GM12801 (cell line): ENCODE results near the gene GIPC2.

Source experiments
- CTCF ChIP-seq: IDR thresholded peaks from one replicate; pipeline ENCODE4 v1.5.1; 2011; ENCODE audit warnings: control low read depth; ENCODE audit not compliant: insufficient read length; ENCODE audit errors: extremely low read depth

The GIPC2 gene

GRCh38 chr1:78091886-78092285, 46.1 kb downstream of the GIPC2 start:
- TF ChIP-seq CTCF = no peak

GRCh38 chr1:78092643-78093042, 46.9 kb downstream of the GIPC2 start:
- TF ChIP-seq CTCF = no peak

DNA sequence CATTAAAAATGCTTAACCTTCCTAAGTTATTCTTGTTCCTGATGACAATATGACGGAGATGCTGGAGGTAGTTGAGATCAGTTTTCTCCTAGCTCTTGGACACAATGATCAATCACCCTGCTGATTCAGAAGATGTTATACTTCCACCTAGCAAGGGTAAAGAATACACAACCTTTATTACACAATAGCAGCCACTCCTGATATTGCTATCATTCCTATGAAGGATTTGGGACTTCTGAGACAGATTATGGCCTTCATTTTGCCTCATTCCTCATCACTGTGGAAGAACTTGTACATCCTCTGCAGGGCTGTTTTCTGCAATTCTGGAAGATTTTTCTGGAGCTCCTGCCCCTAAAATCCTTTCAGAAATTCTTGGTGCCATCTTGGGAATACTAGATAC, 47.8 kb downstream of the GIPC2 start:
- no peak for TF ChIP-seq CTCF

DNA sequence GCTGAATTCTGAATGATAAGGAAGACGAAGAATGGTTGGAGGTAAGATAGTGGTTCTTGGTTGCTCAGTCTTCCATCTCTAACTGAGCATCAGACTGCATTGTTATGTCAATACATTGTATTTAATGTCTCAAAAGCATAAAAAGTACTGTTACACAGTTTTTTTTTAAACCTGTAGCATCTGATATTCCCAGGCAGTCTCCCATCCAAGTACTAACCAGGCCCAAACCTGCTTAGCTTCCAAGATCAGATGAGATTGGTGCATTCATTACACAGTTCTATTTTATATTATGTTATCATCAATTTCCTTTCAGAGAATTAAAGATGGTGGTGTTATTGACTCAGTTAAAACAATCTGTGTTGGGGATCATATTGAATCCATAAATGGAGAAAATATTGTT, 48.9 kb downstream of the GIPC2 start:
- TF ChIP-seq CTCF = no peak

DNA sequence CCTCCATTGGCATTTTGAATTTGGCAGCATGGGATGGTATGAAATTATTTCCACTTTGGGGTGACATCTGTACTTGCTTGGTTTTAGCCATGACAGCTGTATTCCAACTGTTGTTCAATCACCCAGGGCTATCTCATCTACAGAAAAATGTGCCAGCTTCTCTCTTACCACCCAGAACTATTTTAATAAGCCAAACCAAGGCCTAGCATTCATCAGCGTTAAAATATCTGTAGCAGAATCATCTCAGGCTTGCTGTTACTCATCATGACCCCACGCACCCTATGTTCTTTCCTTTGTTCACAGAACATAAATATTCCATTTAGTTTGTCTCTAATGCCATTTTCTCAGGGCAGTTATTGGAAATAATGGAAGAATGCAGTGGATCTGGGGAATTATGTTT, 49.8 kb downstream of the GIPC2 start:
- no peak for TF ChIP-seq CTCF

- TF ChIP-seq CTCF = no peak
Measured at GRCh38 chr1:78096017-78096416, 50.3 kb downstream of the GIPC2 start.

- TF ChIP-seq CTCF = no peak
Measured at GRCh38 chr1:78096976-78097375, 51.2 kb downstream of the GIPC2 start.

- no peak for TF ChIP-seq CTCF
Measured at GRCh38 chr1:78101051-78101450, 55.3 kb downstream of the GIPC2 start.
